ENCODE measurements around the gene GALNT11.

DNA sequence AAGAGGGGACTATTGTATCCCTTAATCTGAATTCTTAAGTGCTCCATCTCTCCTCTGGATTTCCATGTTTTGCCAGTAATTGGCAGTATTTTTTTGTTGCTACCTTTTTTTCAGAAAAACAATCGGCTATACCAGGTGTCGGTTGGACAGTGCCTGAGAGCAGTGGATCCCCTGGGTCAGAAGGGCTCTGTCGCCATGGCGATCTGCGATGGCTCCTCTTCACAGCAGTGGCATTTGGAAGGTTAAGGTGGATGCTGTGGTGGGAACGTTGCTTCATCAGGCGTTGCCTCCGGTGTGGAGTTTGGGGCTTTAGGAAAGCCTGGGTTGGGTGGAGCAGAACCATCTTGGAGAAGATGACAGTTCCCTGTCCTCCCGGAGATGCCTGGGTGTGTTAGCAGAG lies 96.0 kb downstream of the GALNT11 start:
- TF ChIP-seq POLR2A (IDR thresholded peaks at IDR 0.05; ENCODE audit: low read depth, low read length) (no peak), POLR2AphosphoS5 (IDR thresholded peaks at IDR 0.05; ENCODE audit: low read depth, low read length) (no peak), PAX5 (IDR thresholded peaks at IDR 0.05; ENCODE audit: insufficient read depth, low read length, severe bottlenecking) (no peak)

Data from GM12891 (cell line).